ENCODE data around the gene TSHB. TPM values are rescaled to one million over a fixed set of nuclear protein-coding genes. Genes with fewer than 3 reads are reported as not detected.

The TSHB gene
- total and polyA plus RNA-seq, 2 experiments from 2014 or later = not detected

GRCh38 chr1:114997510-114998289 lies 31.9 kb upstream of the TSHB start:
- no peaks in the 10 kb centered on the region for H3F3A ChIP-seq (ENCODE audit: insufficient read depth)
- no peaks in the 10 kb centered on the region for H3K36me3 ChIP-seq (ENCODE audit: low read depth)
- H4K20me1 ChIP-seq (ENCODE audit: insufficient read depth) = no peaks in the 10 kb centered on the region
- H3K9me2 ChIP-seq (ENCODE audit: insufficient read depth) = no peaks in the 10 kb centered on the region
- H3K4me1 ChIP-seq (ENCODE audit: insufficient read depth) = no peaks in the 10 kb centered on the region
- H2AFZ ChIP-seq = no peak overlapping the region
- DNase-seq = no peak
- no peak overlapping the region for H3K27ac ChIP-seq
- no peaks in the 10 kb centered on the region for H3K9me3 ChIP-seq (ENCODE audit: low read depth)
- H3K79me2 ChIP-seq (ENCODE audit: insufficient read depth) = no peaks in the 10 kb centered on the region
- TF ChIP-seq EZH2phosphoT487 (IDR thresholded peaks at IDR 0.05; ENCODE audit: insufficient read depth, low read depth) = no peak
- no peak for TF ChIP-seq EZH2 (IDR thresholded peaks at IDR 0.05; ENCODE audit: insufficient read depth, poor library complexity, severe bottlenecking)
- 0 out of 2 replicates have a peak, but pooled peaks cover 5% of the 10 kb centered on the region for H3K27me3 ChIP-seq (replicated peaks; ENCODE audit: insufficient read depth)
- H3K4me3 ChIP-seq = no peak overlapping the region
- in situ Hi-C loops (cut with MboI) = no loop called here
- H3K4me2 ChIP-seq (ENCODE audit: unreplicated experiment) = no peak overlapping the region
- H3K9ac ChIP-seq = no peak overlapping the region

DNA sequence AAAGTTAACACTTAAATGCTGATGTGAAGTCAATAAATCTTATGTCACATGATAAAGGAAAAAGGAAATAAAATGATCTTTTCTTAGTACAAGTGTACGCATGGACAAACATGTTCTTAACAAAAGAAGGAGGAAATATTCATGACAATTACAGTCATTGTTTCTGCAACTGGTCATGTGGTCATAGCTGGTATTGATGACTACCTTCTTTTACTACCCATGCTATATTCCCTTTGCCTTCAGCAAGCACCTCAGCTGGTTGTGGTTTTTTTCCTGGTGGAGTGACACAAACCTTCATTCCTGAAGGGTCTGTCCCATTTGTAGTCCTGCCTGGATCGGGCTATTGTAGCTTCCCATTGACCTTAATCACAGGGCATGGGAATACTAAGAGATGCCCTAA lies 23.4 kb upstream of the TSHB start:
- no peak for DNase-seq
- no peak overlapping the region for H3K4me3 ChIP-seq
- H3K27me3 ChIP-seq (replicated peaks; ENCODE audit: insufficient read depth) = peaks cover 15% of the 10 kb centered on the region
- in situ Hi-C loops (cut with MboI) = no loop called here
- no peaks in the 10 kb centered on the region for H3K9me2 ChIP-seq (ENCODE audit: insufficient read depth)
- no peak overlapping the region for H3K4me2 ChIP-seq (ENCODE audit: unreplicated experiment)
- WGBS, 2 experiments (ENCODE audit: low coverage in 1 of 2, low lambda C conversion rate in 2 of 2, missing lambda C conversion rate in 2 of 2) = 46 to 50% methylated on average over 2 of the region's 2 CpGs
- H3F3A ChIP-seq (ENCODE audit: insufficient read depth) = no peaks in the 10 kb centered on the region
- no peak overlapping the region for H3K27ac ChIP-seq
- H3K79me2 ChIP-seq (ENCODE audit: insufficient read depth) = no peaks in the 10 kb centered on the region
- no peaks in the 10 kb centered on the region for H4K20me1 ChIP-seq (ENCODE audit: insufficient read depth)
- no peak overlapping the region for H2AFZ ChIP-seq
- H3K4me1 ChIP-seq (ENCODE audit: insufficient read depth) = no peaks in the 10 kb centered on the region
- TF ChIP-seq EZH2phosphoT487 (IDR thresholded peaks at IDR 0.05; ENCODE audit: insufficient read depth, low read depth) = no peak
- TF ChIP-seq EZH2 (IDR thresholded peaks at IDR 0.05; ENCODE audit: insufficient read depth, poor library complexity, severe bottlenecking) = no peak
- H3K9me3 ChIP-seq (ENCODE audit: low read depth) = no peaks in the 10 kb centered on the region
- H3K9ac ChIP-seq = no peak overlapping the region
- no peaks in the 10 kb centered on the region for H3K36me3 ChIP-seq (ENCODE audit: low read depth)

DNA sequence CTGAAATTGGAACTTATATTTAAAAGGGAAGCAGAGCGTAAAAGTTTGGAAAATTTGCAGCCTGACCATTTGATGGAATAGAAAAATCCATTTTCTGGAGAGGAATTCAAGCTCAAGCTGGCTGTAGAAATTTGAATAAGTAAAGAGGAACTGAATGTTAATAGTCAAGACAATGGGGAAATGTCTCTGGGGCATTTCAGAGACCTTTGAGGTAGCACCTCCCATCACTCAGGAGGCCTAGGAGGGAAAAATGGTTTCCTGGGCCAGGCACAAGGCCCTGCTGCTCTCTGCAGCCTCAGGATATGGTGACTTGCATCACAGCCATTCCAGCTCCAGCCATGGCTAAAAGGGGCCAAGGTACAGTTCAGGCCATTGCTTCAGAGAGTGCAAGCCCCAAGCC lies 17.6 kb upstream of the TSHB start:
- Histone ChIP-seq H3F3A (ENCODE audit: insufficient read depth) (no peaks in the 10 kb centered on the region), H3K9me3 (ENCODE audit: low read depth) (no peaks in the 10 kb centered on the region), H3K4me3 (no peak overlapping the region), H3K4me1 (ENCODE audit: insufficient read depth) (no peaks in the 10 kb centered on the region), H3K9ac (no peak overlapping the region), H3K79me2 (ENCODE audit: insufficient read depth) (no peaks in the 10 kb centered on the region), H3K27ac (no peak overlapping the region), H3K36me3 (ENCODE audit: low read depth) (no peaks in the 10 kb centered on the region), H3K4me2 (ENCODE audit: unreplicated experiment) (no peak overlapping the region), H2AFZ (no peak overlapping the region), H3K9me2 (ENCODE audit: insufficient read depth) (no peaks in the 10 kb centered on the region), H3K27me3 (replicated peaks; ENCODE audit: insufficient read depth) (no peaks in the 10 kb centered on the region), H4K20me1 (ENCODE audit: insufficient read depth) (no peaks in the 10 kb centered on the region)
- in situ Hi-C loops (cut with MboI) = no loop called here
- WGBS, 2 experiments (ENCODE audit: low coverage in 1 of 2, low lambda C conversion rate in 2 of 2, missing lambda C conversion rate in 2 of 2) = 67% methylated on average over 1 of the region's 1 CpG
- TF ChIP-seq EZH2phosphoT487 (IDR thresholded peaks at IDR 0.05; ENCODE audit: insufficient read depth, low read depth) (no peak), EZH2 (IDR thresholded peaks at IDR 0.05; ENCODE audit: insufficient read depth, poor library complexity, severe bottlenecking) (no peak)
- no peak for DNase-seq

GRCh38 chr1:115012434-115012833 lies 17.2 kb upstream of the TSHB start:
- 6 to 9% methylated on average over 1 of the region's 1 CpG for WGBS, 2 experiments (ENCODE audit: low coverage in 1 of 2, low lambda C conversion rate in 2 of 2, missing lambda C conversion rate in 2 of 2)
- no peak for DNase-seq
- no peaks in the 10 kb centered on the region for H3K79me2 ChIP-seq (ENCODE audit: insufficient read depth)
- in situ Hi-C loops (cut with MboI) = no loop called here
- H3K27me3 ChIP-seq (replicated peaks; ENCODE audit: insufficient read depth) = no peaks in the 10 kb centered on the region
- H3K4me1 ChIP-seq (ENCODE audit: insufficient read depth) = no peaks in the 10 kb centered on the region
- H3K4me2 ChIP-seq (ENCODE audit: unreplicated experiment) = no peak overlapping the region
- no peaks in the 10 kb centered on the region for H3K9me2 ChIP-seq (ENCODE audit: insufficient read depth)
- no peak for TF ChIP-seq EZH2 (IDR thresholded peaks at IDR 0.05; ENCODE audit: insufficient read depth, poor library complexity, severe bottlenecking)
- TF ChIP-seq EZH2phosphoT487 (IDR thresholded peaks at IDR 0.05; ENCODE audit: insufficient read depth, low read depth) = no peak
- no peak overlapping the region for H2AFZ ChIP-seq
- no peak overlapping the region for H3K4me3 ChIP-seq
- no peaks in the 10 kb centered on the region for H3K36me3 ChIP-seq (ENCODE audit: low read depth)
- no peaks in the 10 kb centered on the region for H3F3A ChIP-seq (ENCODE audit: insufficient read depth)
- no peaks in the 10 kb centered on the region for H4K20me1 ChIP-seq (ENCODE audit: insufficient read depth)
- H3K27ac ChIP-seq = no peak overlapping the region
- H3K9me3 ChIP-seq (ENCODE audit: low read depth) = no peaks in the 10 kb centered on the region
- no peak overlapping the region for H3K9ac ChIP-seq

All from GM23248 (cell line).